ENCODE measurements around the gene TDP1. TPM values are rescaled to one million over a fixed set of nuclear protein-coding genes. Genes with fewer than 3 reads are reported as not detected.

The TDP1 gene
- total and polyA plus RNA-seq, 3 donors from 2014 or later = 37.0 to 55.2 (median 43.1) TPM

GRCh38 chr14:90034156-90034555 is 78.4 kb downstream of the TDP1 start:
- Histone ChIP-seq H3K4me1 (peaks cover 5% of the 10 kb centered on the region), H3K27me3 (no peaks in the 10 kb centered on the region), H3K36me3 (ENCODE audit: low read depth, missing control alignments) (no peaks in the 10 kb centered on the region), H3K27ac (peak overlapping the region in 1 of 2 donors; percentile 72), H3K9me3 (no peaks in the 10 kb centered on the region), H3K4me3 (no peak overlapping the region)
- 86 to 91% methylated on average over 2 of the region's 2 CpGs for WGBS, 2 donors
- intact Hi-C loops (cut with DNase I; ENCODE audit: low total_unique reads) = no loop called here
- no peak for DNase-seq
- TF ChIP-seq, protein P1, sequence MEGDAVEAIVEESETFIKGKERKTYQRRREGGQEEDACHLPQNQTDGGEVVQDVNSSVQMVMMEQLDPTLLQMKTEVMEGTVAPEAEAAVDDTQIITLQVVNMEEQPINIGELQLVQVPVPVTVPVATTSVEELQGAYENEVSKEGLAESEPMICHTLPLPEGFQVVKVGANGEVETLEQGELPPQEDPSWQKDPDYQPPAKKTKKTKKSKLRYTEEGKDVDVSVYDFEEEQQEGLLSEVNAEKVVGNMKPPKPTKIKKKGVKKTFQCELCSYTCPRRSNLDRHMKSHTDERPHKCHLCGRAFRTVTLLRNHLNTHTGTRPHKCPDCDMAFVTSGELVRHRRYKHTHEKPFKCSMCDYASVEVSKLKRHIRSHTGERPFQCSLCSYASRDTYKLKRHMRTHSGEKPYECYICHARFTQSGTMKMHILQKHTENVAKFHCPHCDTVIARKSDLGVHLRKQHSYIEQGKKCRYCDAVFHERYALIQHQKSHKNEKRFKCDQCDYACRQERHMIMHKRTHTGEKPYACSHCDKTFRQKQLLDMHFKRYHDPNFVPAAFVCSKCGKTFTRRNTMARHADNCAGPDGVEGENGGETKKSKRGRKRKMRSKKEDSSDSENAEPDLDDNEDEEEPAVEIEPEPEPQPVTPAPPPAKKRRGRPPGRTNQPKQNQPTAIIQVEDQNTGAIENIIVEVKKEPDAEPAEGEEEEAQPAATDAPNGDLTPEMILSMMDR (IDR thresholded peaks at IDR 0.05) = no peak
- TF ChIP-seq POLR2A (IDR thresholded peaks at IDR 0.05) = no peak

GRCh38 chr14:90034835-90035525 is 79.3 kb downstream of the TDP1 start:
- H3K27me3 ChIP-seq = no peaks in the 10 kb centered on the region
- 79 to 86% methylated on average over 6 of the region's 6 CpGs for WGBS, 2 donors
- no peaks in the 10 kb centered on the region for H3K9me3 ChIP-seq
- intact Hi-C loops (cut with DNase I; ENCODE audit: low total_unique reads) = no loop called here
- DNase-seq = no peak
- H3K27ac ChIP-seq = peak overlapping the region; percentile 39 to 72
- TF ChIP-seq, protein P1 (IDR thresholded peaks at IDR 0.05) = no peak
- TF ChIP-seq POLR2A (IDR thresholded peaks at IDR 0.05) = no peak
- H3K4me3 ChIP-seq = no peak overlapping the region
- peaks cover 5% of the 10 kb centered on the region for H3K4me1 ChIP-seq
- no peaks in the 10 kb centered on the region for H3K36me3 ChIP-seq (ENCODE audit: low read depth, missing control alignments)

DNA sequence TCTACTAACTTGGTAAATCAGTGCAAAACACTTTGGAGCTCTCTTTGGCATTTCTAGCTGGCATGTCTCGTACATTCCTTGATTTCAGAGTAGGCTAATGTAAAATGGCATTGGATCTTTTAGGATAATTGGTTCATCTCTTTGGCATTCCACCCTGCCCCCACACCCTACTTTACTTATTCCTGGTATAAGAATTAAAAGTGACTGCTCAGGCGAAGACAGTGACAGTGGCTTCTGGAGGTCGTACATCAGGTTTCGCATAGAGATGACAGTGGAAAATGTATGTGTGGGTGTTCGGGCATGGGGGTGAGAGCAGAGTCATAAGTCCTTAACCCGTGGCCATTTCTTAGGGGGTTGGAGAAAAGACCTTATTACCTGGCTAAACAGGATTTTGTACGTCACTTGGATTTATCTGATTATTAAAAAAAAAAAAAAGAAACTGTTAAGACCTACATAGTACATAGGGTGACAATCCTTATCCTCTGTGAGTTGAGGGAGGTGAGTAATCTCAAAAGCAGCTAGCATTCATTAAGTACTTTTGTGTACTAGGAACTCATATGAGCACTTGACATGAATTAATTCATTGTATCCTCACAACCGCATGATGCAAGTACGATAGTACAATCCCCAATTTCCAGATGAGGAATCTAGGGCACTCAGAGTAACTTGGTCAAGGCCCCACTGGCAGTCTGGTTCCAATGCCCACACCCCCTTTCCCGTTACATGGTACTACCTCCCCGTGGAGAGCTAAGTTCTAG is 83.7 kb downstream of the TDP1 start:
- H3K4me3 ChIP-seq = no peak overlapping the region
- 90 to 94% methylated on average over 11 of the region's 11 CpGs for WGBS, 2 donors
- TF ChIP-seq POLR2A (IDR thresholded peaks at IDR 0.05) = no peak
- TF ChIP-seq, protein P1 (IDR thresholded peaks at IDR 0.05) = no peak
- no peaks in the 10 kb centered on the region for H3K9me3 ChIP-seq
- DNase-seq = no peak
- intact Hi-C loops (cut with DNase I; ENCODE audit: low total_unique reads) = no loop called here
- H3K27me3 ChIP-seq = no peaks in the 10 kb centered on the region
- no peaks in the 10 kb centered on the region for H3K36me3 ChIP-seq (ENCODE audit: low read depth, missing control alignments)
- peaks cover 5% of the 10 kb centered on the region for H3K4me1 ChIP-seq
- no peak overlapping the region for H3K27ac ChIP-seq

DNA sequence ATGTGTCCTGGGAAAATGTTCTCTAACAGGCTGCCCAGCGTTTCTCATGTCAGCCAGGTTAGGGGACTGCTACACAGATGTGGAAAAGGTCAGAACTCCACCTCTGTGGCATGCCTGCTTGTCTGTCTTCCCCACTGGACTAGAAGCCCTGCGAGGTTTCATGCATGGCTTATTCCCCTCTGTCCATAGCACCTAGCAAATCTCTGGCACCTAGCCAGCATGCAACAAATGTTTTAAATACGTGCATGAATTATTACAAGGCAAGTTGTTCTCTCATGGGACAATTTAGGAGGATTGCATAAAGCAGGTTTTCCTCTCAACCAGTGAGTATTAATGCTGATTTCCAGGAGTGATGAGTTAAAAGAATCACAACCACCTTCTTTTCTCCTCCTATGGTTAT is 84.7 kb downstream of the TDP1 start:
- no peak for DNase-seq
- Histone ChIP-seq H3K4me3 (no peak overlapping the region), H3K36me3 (ENCODE audit: low read depth, missing control alignments) (no peaks in the 10 kb centered on the region), H3K27ac (no peak overlapping the region), H3K9me3 (no peaks in the 10 kb centered on the region), H3K27me3 (no peaks in the 10 kb centered on the region), H3K4me1 (peaks cover 3% of the 10 kb centered on the region)
- intact Hi-C loops (cut with DNase I; ENCODE audit: low total_unique reads) = no loop called here
- no peak for TF ChIP-seq POLR2A (IDR thresholded peaks at IDR 0.05)
- TF ChIP-seq, protein P1 (IDR thresholded peaks at IDR 0.05) = no peak
- 74 to 79% methylated on average over 3 of the region's 3 CpGs for WGBS, 2 donors
